ENCODE data around the gene PDE4D. TPM values are rescaled to one million over a fixed set of nuclear protein-coding genes. Genes with fewer than 3 reads are reported as not detected.

PDE4D gene
- total RNA-seq, 1 donor from 2014 or later, result 2.3 TPM

DNA sequence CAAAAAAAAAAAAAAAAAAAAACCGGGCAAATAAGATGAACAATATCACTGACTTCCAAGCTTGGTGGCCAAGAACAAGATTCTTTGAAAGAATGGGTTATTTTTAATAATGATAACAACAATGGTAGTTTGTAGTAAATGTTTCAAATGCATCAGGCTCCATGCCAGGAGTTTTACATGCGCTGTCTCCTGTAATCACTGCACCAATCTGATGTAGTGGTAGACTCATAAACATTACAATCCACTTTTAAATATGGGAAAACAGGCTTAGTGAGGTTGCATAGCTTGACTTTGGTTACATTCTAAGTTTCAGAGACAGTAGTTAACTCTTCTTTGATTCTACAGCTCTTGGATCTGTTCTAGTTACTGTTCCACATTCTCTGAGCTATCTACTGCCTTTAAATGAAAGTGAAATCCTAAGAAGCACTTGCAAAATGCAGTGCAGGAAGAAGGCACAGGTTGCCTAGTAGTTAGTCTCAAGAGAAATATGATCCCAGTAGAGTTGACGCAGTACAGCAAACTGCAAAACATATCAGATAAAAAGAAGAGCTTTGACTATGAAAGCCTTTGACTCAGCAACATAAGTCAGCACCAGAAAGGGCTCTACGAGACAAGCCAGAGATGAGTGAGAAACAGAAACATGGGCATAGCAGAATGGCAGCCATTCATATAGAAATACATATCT is 62.1 kb downstream of the PDE4D start:
- Histone ChIP-seq H3K27ac (no peak overlapping the region), H3K4me1 (no peaks in the 10 kb centered on the region), H3K27me3 (no peaks in the 10 kb centered on the region), H3F3A (ENCODE audit: low read depth) (no peaks in the 10 kb centered on the region), H3K36me3 (no peaks in the 10 kb centered on the region), H3K4me2 (no peak overlapping the region), H3K4me3 (no peak overlapping the region), H3K9ac (no peak overlapping the region), H3K9me3 (ENCODE audit: low read depth) (no peaks in the 10 kb centered on the region), H2AFZ (replicated peaks) (no peak overlapping the region), H3K79me2 (ENCODE audit: low read depth) (no peaks in the 10 kb centered on the region), H4K20me1 (ENCODE audit: low read depth) (no peaks in the 10 kb centered on the region)
- no peak for TF ChIP-seq EZH2 (IDR thresholded peaks at IDR 0.05)
- TF ChIP-seq EZH2phosphoT487 (IDR thresholded peaks at IDR 0.05), result no peak
- TF ChIP-seq, protein P1, sequence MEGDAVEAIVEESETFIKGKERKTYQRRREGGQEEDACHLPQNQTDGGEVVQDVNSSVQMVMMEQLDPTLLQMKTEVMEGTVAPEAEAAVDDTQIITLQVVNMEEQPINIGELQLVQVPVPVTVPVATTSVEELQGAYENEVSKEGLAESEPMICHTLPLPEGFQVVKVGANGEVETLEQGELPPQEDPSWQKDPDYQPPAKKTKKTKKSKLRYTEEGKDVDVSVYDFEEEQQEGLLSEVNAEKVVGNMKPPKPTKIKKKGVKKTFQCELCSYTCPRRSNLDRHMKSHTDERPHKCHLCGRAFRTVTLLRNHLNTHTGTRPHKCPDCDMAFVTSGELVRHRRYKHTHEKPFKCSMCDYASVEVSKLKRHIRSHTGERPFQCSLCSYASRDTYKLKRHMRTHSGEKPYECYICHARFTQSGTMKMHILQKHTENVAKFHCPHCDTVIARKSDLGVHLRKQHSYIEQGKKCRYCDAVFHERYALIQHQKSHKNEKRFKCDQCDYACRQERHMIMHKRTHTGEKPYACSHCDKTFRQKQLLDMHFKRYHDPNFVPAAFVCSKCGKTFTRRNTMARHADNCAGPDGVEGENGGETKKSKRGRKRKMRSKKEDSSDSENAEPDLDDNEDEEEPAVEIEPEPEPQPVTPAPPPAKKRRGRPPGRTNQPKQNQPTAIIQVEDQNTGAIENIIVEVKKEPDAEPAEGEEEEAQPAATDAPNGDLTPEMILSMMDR (IDR thresholded peaks at IDR 0.05), result no peak
- H3K4me3 Mint-ChIP-seq, result no peak overlapping the region
- no peaks in the 10 kb centered on the region for H3K27me3 Mint-ChIP-seq (ENCODE audit: insufficient read depth, low read depth)
- peaks cover 4% of the 10 kb centered on the region for H3K4me1 Mint-ChIP-seq
- H3K27ac Mint-ChIP-seq, result no peak overlapping the region
- H3K36me3 Mint-ChIP-seq, result no peaks in the 10 kb centered on the region
- no peaks in the 10 kb centered on the region for H3K9me3 Mint-ChIP-seq
- DNase-seq (ENCODE audit: low spot score), result no peak

DNA sequence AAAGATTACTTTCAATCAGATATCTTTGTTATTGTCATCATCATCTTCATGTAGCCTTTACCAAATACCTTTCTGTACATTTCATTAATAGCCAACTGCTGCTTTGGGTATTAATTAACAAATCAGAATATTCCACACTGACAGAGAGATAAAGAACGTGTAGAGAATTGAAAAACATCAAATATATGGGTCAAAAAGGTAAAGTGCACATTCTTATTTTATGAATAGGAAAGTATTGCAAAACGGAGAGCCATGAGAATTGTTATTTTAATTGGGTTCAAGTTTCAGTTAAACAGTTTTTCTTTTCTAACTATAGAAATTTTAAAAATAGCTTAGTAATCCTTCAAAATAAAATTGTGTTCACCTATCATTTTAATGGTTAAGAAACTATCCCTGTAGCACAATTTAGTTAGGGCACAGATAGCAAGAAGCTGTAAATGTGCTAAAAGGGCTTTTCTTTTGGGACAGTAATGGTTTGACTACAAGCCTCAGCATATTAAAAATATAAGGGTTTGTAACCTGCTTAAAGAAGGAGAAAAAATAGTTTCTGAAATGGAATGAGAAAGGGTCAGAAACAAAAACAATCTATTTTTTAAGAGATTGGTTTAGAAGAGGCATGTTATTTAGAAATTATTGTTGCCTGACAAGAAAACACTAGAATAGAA is 62.9 kb downstream of the PDE4D start:
- Histone ChIP-seq H3K79me2 (ENCODE audit: low read depth) (no peaks in the 10 kb centered on the region), H3K4me1 (no peaks in the 10 kb centered on the region), H2AFZ (replicated peaks) (no peak overlapping the region), H3F3A (ENCODE audit: low read depth) (no peaks in the 10 kb centered on the region), H3K27ac (no peak overlapping the region), H3K9ac (no peak overlapping the region), H4K20me1 (ENCODE audit: low read depth) (no peaks in the 10 kb centered on the region), H3K9me3 (ENCODE audit: low read depth) (no peaks in the 10 kb centered on the region), H3K4me3 (no peak overlapping the region), H3K4me2 (no peak overlapping the region), H3K27me3 (no peaks in the 10 kb centered on the region), H3K36me3 (no peaks in the 10 kb centered on the region)
- Mint-ChIP-seq H3K27ac (no peak overlapping the region), H3K36me3 (no peaks in the 10 kb centered on the region), H3K4me3 (no peak overlapping the region), H3K27me3 (ENCODE audit: insufficient read depth, low read depth) (no peaks in the 10 kb centered on the region), H3K9me3 (no peaks in the 10 kb centered on the region), H3K4me1 (peaks cover 4% of the 10 kb centered on the region)
- DNase-seq (ENCODE audit: low spot score), result no peak
- TF ChIP-seq EZH2 (IDR thresholded peaks at IDR 0.05), result no peak

DNA sequence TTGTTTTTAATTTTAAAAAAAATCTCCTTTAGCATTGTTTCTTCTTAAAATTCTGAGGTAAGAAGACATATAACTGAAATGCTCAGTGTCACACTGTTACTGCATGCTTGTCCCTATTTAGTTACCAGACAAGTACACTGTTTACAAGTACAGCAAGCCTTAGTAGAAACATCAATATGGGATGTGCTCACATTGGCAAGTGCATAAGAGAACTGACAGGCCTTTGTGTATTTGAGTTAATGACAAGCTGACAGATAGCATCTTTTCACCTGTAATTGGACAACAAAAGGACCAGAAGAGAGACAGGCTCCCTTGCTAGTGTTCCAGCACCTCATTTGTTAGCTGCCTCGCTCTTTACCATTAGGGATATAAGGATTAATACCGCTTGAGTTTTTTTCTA is 63.6 kb downstream of the PDE4D start:
- Histone ChIP-seq H3K4me2 (no peak overlapping the region), H3K27me3 (no peaks in the 10 kb centered on the region), H3K9ac (no peak overlapping the region), H3K36me3 (no peaks in the 10 kb centered on the region), H2AFZ (replicated peaks) (no peak overlapping the region), H3K9me3 (ENCODE audit: low read depth) (no peaks in the 10 kb centered on the region), H3K4me1 (no peaks in the 10 kb centered on the region), H4K20me1 (ENCODE audit: low read depth) (no peaks in the 10 kb centered on the region), H3K27ac (no peak overlapping the region), H3F3A (ENCODE audit: low read depth) (no peaks in the 10 kb centered on the region), H3K79me2 (ENCODE audit: low read depth) (no peaks in the 10 kb centered on the region), H3K4me3 (no peak overlapping the region)
- Mint-ChIP-seq H3K27me3 (ENCODE audit: insufficient read depth, low read depth) (no peaks in the 10 kb centered on the region), H3K9me3 (no peaks in the 10 kb centered on the region), H3K36me3 (no peaks in the 10 kb centered on the region), H3K4me1 (peaks cover 4% of the 10 kb centered on the region), H3K27ac (no peak overlapping the region), H3K4me3 (no peak overlapping the region)
- TF ChIP-seq, protein P1 (IDR thresholded peaks at IDR 0.05), result no peak
- TF ChIP-seq EZH2phosphoT487 (IDR thresholded peaks at IDR 0.05), result no peak
- TF ChIP-seq EZH2 (IDR thresholded peaks at IDR 0.05), result no peak
- DNase-seq (ENCODE audit: low spot score), result no peak

DNA sequence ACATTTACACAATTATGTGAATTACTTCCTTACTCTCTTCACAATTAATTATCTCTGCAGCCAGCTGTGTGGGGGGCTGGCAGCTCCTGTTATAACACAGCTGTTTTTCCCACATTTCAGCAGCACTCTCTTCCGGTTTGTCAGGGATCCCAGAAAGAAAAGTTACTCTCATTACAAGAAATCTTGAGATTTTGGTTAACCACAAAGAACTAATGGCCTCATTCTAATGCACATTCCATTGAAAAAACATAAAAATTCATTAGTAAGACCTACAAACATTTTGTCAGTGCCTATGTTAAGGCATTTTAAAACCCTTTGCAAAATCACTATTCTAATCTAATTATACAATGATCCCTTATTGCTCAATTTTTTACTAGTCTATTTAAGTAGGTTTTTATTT is 64.1 kb downstream of the PDE4D start:
- H3K4me2 ChIP-seq, result no peak overlapping the region

More for the DNA sequence above, 64.1 kb downstream of the PDE4D start:
- Mint-ChIP-seq H3K27ac (no peak overlapping the region), H3K4me3 (no peak overlapping the region), H3K36me3 (no peaks in the 10 kb centered on the region), H3K27me3 (ENCODE audit: insufficient read depth, low read depth) (no peaks in the 10 kb centered on the region), H3K4me1 (peaks cover 4% of the 10 kb centered on the region), H3K9me3 (no peaks in the 10 kb centered on the region)
- Histone ChIP-seq H3K9me3 (ENCODE audit: low read depth) (no peaks in the 10 kb centered on the region), H3K4me3 (no peak overlapping the region), H4K20me1 (ENCODE audit: low read depth) (no peaks in the 10 kb centered on the region), H3K79me2 (ENCODE audit: low read depth) (no peaks in the 10 kb centered on the region), H3K27ac (no peak overlapping the region), H3K36me3 (no peaks in the 10 kb centered on the region), H3K9ac (no peak overlapping the region), H3F3A (ENCODE audit: low read depth) (no peaks in the 10 kb centered on the region), H2AFZ (replicated peaks) (no peak overlapping the region), H3K4me1 (no peaks in the 10 kb centered on the region), H3K27me3 (no peaks in the 10 kb centered on the region)
- DNase-seq (ENCODE audit: low spot score), result no peak
- TF ChIP-seq EZH2 (IDR thresholded peaks at IDR 0.05) (no peak), EZH2phosphoT487 (IDR thresholded peaks at IDR 0.05) (no peak)
- TF ChIP-seq, protein P1 (IDR thresholded peaks at IDR 0.05), result no peak

Measured in neural progenitor cell (in vitro differentiated cells).